GM18867 (cell line): Measurements from ENCODE around the gene FYN.
A peak's percentile ranks its signal among the peaks of the same experiment; 100 is the strongest.
"Not testable (repeated sequence)": the region's sequence is repeated elsewhere in the genome, so short reads cannot be mapped to it uniquely, and the experiment has no call there.

Source experiments
- ATAC-seq: cut with Tn5 transposase; IDR thresholded peaks from one replicate; pipeline ENCODE4 v1.9.1; 2021; ENCODE audit warnings: mild to moderate bottlenecking, moderate library complexity; ENCODE audit not compliant: unreplicated experiment

FYN gene

DNA sequence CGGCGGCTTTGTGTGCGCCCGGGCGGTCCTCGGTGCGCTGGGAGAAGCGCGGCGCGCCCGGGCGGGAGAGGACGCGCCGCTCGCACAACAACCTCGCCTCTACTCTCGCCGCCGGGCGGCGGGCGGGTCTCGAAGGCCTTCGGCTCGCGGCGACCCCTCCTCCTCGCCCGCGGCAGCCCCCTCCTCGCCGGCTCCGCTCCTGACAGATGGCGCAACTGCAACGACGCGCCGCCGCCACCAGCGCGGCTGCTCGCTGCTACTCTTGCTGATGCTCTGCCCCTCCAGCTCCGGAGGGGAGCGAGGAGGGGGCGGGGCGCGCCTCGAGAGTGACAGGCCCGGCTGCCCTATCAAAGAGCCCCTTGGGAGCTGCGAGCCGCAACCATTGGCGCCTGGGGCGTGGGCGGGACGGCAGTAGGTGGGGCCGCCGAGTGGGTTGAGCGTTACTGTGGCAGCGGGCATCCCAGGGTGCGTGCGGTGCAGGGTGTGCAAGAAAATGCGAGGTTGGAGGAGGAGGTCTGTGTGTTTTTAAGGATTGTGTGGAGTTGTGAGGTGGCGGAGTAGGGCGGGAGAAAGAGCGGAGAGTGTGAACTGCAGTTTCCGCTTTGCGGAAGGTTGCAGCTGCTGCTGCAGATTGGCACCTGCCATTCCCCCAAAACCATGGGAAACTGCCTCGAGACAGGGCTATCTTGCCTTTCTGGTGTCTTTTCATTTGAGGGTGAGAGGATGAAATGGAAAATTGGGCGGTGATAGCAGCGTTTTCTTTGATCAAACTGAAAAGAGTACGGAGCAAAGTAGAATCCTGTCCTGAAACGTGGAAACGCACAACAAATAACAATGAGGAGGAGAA is at the start of gene FYN:
Gene FYN, minus strand, starts transcription at position 275 of the 847 bp plus-strand sequence. CDS start 153,401 bp downstream, outside the sequence.
- peak; percentile 97 for ATAC-seq

GRCh38 chr6:111922454-111923297 is 49.4 kb upstream of the FYN start:
- ATAC-seq: no peak

DNA sequence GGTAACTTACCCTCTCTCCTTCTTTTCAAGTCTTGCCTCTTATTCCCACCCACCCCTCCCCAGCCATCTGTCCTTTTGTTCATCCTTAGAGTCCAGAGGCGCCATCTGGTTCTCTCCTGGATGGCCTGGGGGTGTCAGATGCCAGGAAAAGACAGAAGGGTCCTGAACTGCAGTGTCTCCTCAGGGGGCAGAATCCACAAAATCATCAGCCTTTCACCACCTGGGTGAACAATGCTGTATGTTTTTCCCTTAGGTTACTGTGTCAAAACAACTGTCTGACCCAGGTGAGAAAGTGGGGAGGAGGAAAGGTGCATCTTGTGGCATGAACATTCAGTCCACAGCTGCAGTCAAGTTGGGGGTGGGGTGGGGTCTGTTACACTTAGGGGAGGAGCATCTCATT is 47.9 kb upstream of the FYN start:
- no peak for ATAC-seq

DNA sequence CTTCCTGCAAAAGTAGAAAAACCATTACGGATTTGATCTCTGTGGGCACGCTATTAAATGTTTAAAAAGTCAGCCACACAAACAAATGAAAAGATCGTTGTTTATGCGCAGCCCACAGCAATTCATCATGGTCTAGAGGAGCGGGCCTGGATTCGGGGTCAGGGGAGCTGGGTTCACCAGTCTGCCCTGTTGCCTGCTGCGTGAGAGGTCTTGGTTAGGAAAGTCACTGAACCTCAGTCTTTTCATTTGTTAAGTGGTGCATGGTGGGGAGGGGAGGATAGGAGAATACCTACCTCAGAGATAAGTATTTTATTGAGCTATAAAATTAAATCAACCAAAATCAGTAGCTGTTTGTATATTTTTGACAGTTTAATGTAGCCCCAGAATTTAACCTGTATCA is 47.3 kb upstream of the FYN start:
- ATAC-seq: no peak

DNA sequence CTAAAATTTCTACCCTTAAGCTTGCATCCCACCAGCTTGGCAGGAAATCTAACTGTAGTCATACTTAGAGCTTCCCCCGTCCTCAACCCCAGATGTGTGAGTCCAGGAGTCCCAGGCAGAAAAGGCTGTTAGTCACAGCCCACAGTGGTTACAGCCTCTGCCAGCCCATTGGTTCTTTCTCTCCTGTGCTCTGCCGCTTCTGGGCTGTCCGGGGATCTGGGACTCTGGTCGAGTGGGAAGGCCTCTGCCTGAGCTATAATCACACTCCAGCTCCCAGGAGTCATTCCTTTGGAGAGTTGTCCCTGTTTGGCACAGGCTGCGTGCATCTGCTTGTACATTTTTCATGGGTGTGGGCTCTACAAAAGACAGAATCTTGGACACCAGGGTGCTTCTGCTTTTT is 45.6 kb upstream of the FYN start:
- ATAC-seq: no peak

DNA sequence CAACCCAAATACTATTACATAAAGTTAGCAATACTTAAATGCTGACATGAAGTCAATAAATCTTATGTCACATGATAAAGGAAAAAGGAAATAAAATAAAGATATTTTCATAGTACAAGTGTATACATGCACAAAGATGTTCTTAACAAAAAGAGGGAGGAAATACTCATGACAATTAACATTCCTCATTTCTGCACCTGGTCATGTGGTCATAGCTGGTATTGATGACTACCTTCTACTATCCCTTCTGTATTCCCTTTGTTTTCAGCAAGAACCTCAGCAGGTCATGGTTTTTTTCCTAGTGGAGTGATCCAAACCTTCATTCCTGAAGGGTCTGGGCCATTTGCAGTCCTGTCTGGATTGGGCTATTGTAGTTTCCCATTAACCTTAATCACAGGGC is 43.5 kb upstream of the FYN start:
- no peak for ATAC-seq

- no peak for ATAC-seq
Measured at GRCh38 chr6:111914617-111915016, 41.4 kb upstream of the FYN start.

GRCh38 chr6:111912904-111913303 is 39.7 kb upstream of the FYN start:
- ATAC-seq: no peak

DNA sequence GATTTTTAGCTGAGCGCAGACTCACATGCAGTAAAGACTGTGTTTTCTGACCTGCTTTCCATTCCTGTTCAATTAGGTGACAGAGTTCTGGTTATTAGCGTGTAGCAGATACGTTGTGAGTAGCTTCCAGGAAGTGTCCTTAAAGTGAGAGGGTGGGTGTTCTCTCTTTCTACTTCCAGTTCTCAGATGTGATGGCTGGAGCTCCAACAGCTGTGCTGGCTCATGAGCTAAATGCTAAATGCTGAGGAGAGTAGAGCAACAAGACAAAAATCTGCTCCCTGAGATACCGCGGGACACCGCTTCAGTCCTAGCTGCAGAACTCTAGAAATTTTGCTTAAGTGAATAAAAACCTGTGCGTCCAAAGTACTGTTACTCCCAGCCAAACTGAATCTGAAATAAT is 38.2 kb upstream of the FYN start:
- no peak for ATAC-seq

GRCh38 chr6:111909238-111909637 is 36.0 kb upstream of the FYN start:
- ATAC-seq: no peak

- ATAC-seq: not testable (repeated sequence)
Measured at GRCh38 chr6:111908365-111908764, 35.1 kb upstream of the FYN start.

GRCh38 chr6:111900735-111901134 is 27.5 kb upstream of the FYN start:
- no peak for ATAC-seq

- ATAC-seq: no peak
Measured at GRCh38 chr6:111899531-111899930, 26.3 kb upstream of the FYN start.

GRCh38 chr6:111898452-111898851 is 25.2 kb upstream of the FYN start:
- ATAC-seq: no peak

GRCh38 chr6:111894951-111895350 is 21.7 kb upstream of the FYN start:
- no peak for ATAC-seq

GRCh38 chr6:111894272-111894671 is 21.0 kb upstream of the FYN start:
- no peak for ATAC-seq

DNA sequence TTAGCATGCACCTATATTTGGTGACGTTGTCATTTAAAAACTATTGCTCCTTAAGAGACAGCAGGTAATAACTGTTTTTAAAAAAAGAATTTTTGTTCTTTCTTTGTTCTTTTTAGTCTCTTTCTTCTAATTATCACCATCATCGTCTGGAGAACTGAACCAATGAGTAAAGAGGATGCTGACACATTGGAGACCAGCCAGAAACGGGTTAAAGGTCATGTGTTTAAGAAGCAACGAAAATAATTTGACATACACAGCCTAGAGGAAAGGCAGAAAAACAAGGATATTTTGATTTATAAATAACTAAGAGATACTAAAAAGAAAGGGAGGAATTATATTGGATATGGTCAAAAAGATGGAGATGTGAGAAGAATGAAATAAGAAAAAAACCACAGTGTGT is 19.2 kb upstream of the FYN start:
- ATAC-seq: no peak

DNA sequence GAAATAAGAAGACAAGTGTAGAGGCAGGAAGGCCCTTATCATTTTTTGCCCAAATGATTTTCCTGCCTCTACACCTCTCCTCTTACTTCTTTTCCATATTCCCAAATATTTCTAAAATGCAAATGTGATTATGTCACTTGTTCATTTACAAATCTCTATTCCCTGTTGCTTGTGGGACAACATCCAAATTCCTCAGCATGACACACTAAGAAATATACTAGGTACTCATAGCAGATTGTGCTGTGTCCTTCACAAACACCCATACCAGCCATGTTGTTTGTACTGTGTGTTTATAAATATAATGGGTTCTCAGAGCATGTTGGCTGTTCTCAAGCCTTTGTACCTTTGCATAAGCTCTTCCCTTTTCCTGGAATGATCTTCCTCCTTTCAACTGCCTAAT is 17.7 kb upstream of the FYN start:
- ATAC-seq: no peak

DNA sequence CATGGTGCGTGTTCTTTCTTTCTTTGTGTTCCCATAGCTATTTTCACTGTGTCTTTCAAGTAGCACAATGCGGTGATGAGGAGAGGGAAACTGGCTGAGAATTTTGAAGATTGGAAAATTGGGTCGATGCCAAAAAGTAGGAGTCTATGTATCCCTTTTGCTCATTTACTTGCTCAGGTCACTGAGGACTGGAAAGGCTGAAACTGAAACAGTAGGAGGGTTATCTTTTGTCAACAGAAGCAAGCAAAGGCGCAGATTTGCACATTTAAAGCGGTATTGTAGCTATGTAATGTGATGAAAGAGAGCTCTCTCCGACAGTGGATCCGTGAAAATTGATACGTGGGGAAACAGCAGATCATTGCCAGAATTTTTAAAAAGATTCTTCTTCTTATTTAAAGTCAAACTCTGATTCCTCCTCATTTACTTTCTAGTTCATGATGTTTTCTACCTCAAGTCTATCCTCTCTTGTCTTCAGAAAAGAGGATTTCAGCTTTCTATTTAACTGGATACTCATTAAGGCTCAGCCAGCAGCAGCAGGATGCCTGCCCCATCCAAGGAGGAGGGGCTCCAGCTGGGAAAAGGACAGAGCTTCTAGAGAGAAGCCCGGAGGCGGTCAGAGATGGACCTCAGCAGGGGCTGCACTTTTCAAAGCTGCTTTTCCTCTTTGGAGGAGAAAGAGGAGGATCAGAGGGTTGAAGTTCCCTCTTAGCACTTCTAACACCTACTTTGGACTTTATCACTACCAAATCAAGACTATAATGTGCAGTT is 15.9 kb upstream of the FYN start:
- no peak for ATAC-seq

DNA sequence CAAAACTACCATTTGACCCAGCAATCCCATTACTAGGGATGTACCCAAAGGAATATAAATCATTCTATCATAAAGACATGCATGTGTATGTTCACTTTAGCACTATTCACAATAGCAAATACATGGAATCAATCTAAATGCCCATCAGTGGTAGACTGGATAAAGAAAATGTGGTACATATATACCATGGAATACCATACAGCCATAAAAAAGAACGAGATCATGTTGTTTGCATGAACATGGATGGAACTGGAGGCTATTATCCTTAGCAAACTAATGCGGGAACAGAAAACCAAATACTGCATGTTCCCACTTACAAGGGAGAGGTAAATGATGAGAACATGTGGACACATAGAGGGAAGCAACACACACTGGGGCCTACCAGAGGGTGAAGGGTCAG is 13.5 kb upstream of the FYN start:
- not testable (repeated sequence) for ATAC-seq

- ATAC-seq: no peak
Measured at GRCh38 chr6:111885373-111886027, 12.2 kb upstream of the FYN start.
